Activated CD8-positive, alpha-beta memory T cell treated with anti-CD3 and anti-CD28 coated beads, Interleukin-2, amount 10 ng/mL, durations not matched to agents 7 days and 5 days (primary cell): ENCODE results near the gene VPS37B. TPM values are rescaled to one million over a fixed set of nuclear protein-coding genes. Genes with fewer than 3 reads are reported as not detected.
"Not testable (repeated sequence)": the region's sequence is repeated elsewhere in the genome, so short reads cannot be mapped to it uniquely, and the experiment has no call there.

Experiments
- ATAC-seq: fragments of 150-1000 bp; cut with Tn5 transposase; one replicate; pipeline ENCODE4 v1.10.0; 2021; ENCODE audit warnings: moderate library complexity
- CTCF ChIA-PET: fragments of 350-600 bp; sonication (Branson Sonifier 250); formaldehyde crosslinking; loops from one replicate; lab custom pipeline; 2021; ENCODE audit warnings: antibody characterized with exemption; lab: Charles Lee
- DNase-seq: peaks from one replicate; pipeline ENCODE4 v3.0.0-alpha.2; 2020
- H3K27ac Mint-ChIP-seq: one replicate; pipeline ENCODE4 v1.8.0; 2021; ENCODE audit warnings: mild to moderate bottlenecking, mixed read lengths
- H3K27me3 Mint-ChIP-seq: one replicate; pipeline ENCODE4 v1.8.0; 2021; ENCODE audit warnings: mixed read lengths
- H3K36me3 Mint-ChIP-seq: one replicate; pipeline ENCODE4 v1.8.0; 2021; ENCODE audit warnings: mild to moderate bottlenecking, mixed read lengths
- H3K4me1 Mint-ChIP-seq: one replicate; pipeline ENCODE4 v1.8.0; 2021; ENCODE audit warnings: mixed read lengths
- H3K4me3 Mint-ChIP-seq: one replicate; pipeline ENCODE4 v1.8.0; 2021; ENCODE audit warnings: mild to moderate bottlenecking, moderate library complexity, mixed read lengths
- H3K9me3 Mint-ChIP-seq: one replicate; pipeline ENCODE4 v1.8.0; 2022; ENCODE audit warnings: low read depth, mixed read lengths
- total RNA-seq, 2 experiments: library from RNA; stranded (reverse); gene quantifications; one replicate each; pipeline ENCODE4 v1.2.3, GENCODE V29; 2021

Gene VPS37B, protein sequence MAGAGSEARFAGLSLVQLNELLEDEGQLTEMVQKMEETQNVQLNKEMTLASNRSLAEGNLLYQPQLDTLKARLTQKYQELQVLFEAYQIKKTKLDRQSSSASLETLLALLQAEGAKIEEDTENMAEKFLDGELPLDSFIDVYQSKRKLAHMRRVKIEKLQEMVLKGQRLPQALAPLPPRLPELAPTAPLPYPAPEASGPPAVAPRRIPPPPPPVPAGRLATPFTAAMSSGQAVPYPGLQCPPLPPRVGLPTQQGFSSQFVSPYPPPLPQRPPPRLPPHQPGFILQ
- total RNA-seq, result 10 to 100 TPM; 25.7 to 29.7 TPM

DNA sequence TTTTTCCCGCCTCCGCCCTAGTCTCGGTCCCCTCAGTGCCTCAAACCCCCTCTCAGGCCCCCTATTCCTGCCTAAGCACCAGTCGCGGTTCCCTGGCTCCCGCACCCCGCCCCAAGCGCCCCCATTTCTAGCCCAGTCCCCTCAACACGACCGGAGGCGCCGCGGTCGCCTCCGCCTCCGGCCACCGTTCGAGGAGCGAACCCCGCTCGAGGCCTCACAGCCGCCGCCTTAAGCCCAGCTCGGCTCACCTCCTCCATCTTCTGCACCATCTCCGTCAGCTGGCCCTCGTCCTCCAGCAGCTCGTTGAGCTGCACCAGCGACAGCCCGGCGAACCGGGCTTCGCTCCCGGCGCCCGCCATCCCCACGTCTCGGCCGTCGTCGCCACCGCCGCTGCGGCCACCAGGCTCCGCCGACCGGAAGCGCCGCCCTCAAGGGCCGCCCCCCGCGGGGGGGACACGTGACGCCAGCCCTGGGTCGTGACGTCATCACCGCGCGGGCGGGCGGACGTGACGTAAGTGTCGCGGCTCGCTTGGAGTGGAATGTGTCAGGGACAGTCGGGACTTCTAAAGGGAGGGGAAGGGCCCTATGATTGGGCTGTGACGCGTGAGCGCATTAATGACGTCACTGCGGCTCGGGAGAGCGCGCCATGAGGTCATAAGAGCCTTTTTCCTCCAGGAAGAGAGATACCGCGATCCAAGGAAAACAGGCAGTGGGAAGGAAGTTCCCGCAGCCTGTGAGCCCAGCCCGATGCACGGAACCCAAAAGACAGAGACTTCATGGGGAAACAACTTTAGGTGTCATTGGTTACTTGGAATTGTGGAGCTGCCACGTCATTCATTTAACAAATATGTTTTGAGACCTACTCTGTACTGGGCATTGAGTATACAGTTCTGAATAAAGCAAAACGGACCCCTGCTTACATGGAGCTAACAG, at the start of gene VPS37B:
VPS37B (minus strand) TSS at position 421 of the 933 bp plus-strand sequence; CDS start at position 359, 62 bp downstream.
- H3K9me3 Mint-ChIP-seq, result no peaks in the 10 kb centered on the region
- H3K36me3 Mint-ChIP-seq, result peaks cover 20% of the 10 kb centered on the region
- CTCF ChIA-PET, result interaction anchor here (0.8 to 2.4 kb wide), 7 partner anchors 10 to 58 kb away, joined by 3 to 8 read pairs (median 5); no protein-coding TSS in a partner anchor
- no peaks in the 10 kb centered on the region for H3K27me3 Mint-ChIP-seq
- DNase-seq (peak; percentile 93), ATAC-seq (peak; percentile 69)
- H3K4me1 Mint-ChIP-seq, result peaks cover 84% of the 10 kb centered on the region
- H3K27ac Mint-ChIP-seq, result peak within 1 kb of the TSS; percentile 91
- H3K4me3 Mint-ChIP-seq, result peak within 1 kb of the TSS; percentile 93

DNA sequence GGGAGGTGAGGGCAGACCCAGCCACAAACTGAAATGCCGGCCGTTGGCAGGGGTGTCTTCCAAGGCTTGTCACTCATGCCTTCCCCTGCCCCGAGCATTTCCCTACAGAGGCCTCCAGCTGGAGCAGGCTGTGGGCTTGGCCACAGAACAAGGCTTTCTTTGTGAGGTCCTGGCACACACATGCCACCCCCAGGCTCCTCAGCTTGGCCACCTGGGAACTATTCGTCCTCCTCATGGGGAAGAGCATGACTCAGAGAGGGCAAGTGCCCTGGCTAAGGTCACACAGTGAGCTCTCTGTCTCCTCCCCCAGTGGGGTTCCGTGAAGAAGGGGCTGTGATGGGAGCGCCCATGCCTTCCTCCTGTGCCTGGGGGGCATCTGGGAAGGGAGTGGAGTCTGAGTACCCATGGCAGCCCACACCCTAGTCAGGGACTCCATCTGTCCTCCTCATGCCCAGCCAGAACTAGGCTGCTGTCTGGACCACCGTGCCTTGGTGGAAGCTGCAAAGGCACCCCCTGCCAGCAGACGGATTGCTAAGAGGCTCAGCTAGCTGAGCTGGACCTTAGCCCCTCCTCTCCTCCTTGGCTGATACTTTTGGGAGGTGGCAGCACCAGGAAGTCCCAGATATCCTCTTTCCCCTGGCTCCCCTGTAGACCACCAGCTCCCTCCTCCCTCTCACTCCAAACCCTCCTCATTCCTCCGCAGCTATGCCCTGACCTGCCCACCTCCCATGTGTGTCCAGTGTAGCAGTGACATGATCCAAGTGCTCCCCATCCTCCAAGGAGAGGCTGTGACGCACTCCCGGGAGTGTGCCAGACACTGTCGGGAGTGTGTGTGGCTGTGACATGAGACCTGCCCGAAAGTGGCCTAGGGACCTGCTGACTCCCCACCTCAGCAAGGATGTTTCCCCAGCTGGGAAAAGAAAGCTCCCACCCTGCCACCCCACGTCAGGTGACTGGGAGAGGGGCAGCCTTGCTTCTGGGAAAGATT, 49.0 kb upstream of the VPS37B start:
- Mint-ChIP-seq H3K9me3 (no peaks in the 10 kb centered on the region), H3K4me1 (peaks cover 41% of the 10 kb centered on the region), H3K4me3 (no peak overlapping the region), H3K27me3 (no peaks in the 10 kb centered on the region), H3K27ac (no peak overlapping the region), H3K36me3 (no peaks in the 10 kb centered on the region)
- CTCF ChIA-PET, result interaction anchor here (0.7 to 6.3 kb wide), 7 partner anchors 9 to 149 kb away, joined by 3 to 58 read pairs (median 5); partner anchors contain the start of gene VPS37B
- no peak for ATAC-seq
- no peak for DNase-seq

DNA sequence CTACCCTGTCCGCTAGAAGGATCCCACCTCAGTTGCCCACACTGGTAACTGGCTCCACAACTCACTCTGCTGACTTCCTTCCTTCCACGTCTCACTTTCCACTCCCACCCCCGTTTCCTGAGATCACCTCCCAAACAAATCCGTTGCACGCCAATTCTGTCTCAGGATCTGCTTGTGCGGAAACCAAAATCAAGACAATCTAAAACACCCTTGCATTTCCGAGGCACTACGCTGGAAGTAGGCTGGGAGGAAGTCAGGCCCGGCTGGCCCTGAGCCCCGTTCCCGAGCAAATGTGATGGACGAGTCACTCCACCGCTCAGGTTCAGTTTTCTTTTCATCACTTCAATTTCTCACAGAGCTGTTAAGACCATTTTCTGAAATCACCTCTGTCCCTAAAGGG, 47.3 kb upstream of the VPS37B start:
- ATAC-seq (no peak), DNase-seq (no peak)
- H3K9me3 Mint-ChIP-seq, result no peaks in the 10 kb centered on the region
- no peak overlapping the region for H3K27ac Mint-ChIP-seq
- CTCF ChIA-PET, result interaction anchor here (0.7 kb wide), 1 partner anchor 45 kb away, joined by 3 read pairs; no protein-coding TSS in a partner anchor
- peaks cover 38% of the 10 kb centered on the region for H3K4me1 Mint-ChIP-seq
- no peaks in the 10 kb centered on the region for H3K36me3 Mint-ChIP-seq
- H3K27me3 Mint-ChIP-seq, result no peaks in the 10 kb centered on the region
- no peak overlapping the region for H3K4me3 Mint-ChIP-seq

DNA sequence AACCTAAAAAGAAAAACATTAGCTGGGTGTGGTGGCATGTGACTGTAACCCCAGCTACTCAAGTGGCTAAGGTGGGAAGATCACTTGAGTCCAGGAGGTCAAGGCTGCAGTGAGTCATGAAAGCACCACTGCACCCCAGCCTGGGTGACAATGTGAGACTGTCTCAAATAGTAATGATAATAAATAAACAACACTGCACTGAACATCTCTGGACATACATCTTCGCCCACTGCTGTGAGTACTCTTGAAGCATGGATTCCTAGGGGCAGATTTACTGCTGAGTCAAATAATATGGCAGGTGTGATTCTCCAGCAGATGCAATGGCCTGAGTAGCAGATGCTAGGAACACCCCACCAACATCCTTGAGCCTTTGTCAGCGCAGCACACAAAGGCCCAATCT, 46.7 kb upstream of the VPS37B start:
- Mint-ChIP-seq H3K4me3 (no peak overlapping the region), H3K9me3 (no peaks in the 10 kb centered on the region), H3K36me3 (no peaks in the 10 kb centered on the region), H3K27me3 (no peaks in the 10 kb centered on the region), H3K27ac (no peak overlapping the region), H3K4me1 (peaks cover 34% of the 10 kb centered on the region)
- CTCF ChIA-PET, result no interaction called here
- DNase-seq (no peak), ATAC-seq (no peak)

DNA sequence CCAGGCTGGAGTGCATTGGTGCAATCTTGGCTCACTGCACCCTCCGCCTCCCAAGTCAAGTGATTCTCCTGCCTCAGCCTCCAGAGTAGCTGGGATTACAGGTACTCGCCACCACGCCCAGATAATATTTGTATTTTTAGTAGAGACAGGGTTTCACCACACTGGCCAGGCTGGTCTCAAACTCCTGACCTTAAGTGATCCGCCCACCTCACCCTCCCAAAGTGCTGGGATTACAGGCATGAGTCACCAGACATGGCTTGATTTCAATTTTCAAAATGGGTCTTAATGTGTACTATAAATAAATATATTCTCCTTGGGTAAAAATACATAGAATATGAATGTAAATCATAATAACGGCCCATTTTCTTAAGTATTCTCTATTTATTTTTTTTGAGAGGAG, 45.4 kb upstream of the VPS37B start:
- not testable (repeated sequence) for H3K4me3 Mint-ChIP-seq, H3K27ac Mint-ChIP-seq, ATAC-seq, DNase-seq, H3K27me3 Mint-ChIP-seq, H3K9me3 Mint-ChIP-seq, H3K36me3 Mint-ChIP-seq
- CTCF ChIA-PET, result interaction anchor here (0.8 kb wide), 1 partner anchor 15 kb away, joined by 3 read pairs; no protein-coding TSS in a partner anchor
- H3K4me1 Mint-ChIP-seq, result peaks cover 21% of the 10 kb centered on the region

DNA sequence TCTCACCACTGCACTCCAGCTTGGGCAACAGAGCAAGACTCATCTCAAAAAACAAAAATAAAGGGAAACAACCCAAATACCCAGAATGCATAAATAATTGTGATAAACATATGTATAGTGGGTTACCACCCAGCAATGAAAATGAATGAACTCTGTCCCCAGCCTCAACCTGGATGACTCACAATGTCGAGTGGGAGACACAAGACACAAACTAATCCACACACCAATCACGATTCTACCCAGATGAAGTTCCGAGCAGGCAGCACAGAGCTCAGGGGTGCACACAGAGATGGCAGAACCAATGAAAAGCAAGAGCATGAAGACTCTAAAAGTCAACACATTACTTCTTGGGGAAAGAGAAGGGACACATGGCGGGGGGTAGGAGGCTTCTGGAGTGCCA, 43.2 kb upstream of the VPS37B start:
- CTCF ChIA-PET, result interaction anchor here (0.8 kb wide), 1 partner anchor 78 kb away, joined by 3 read pairs; no protein-coding TSS in a partner anchor
- no peaks in the 10 kb centered on the region for H3K36me3 Mint-ChIP-seq
- no peak overlapping the region for H3K4me3 Mint-ChIP-seq
- DNase-seq (no peak), ATAC-seq (no peak)
- peaks cover 15% of the 10 kb centered on the region for H3K4me1 Mint-ChIP-seq
- H3K27me3 Mint-ChIP-seq, result no peaks in the 10 kb centered on the region
- H3K9me3 Mint-ChIP-seq, result no peaks in the 10 kb centered on the region
- H3K27ac Mint-ChIP-seq, result no peak overlapping the region

DNA sequence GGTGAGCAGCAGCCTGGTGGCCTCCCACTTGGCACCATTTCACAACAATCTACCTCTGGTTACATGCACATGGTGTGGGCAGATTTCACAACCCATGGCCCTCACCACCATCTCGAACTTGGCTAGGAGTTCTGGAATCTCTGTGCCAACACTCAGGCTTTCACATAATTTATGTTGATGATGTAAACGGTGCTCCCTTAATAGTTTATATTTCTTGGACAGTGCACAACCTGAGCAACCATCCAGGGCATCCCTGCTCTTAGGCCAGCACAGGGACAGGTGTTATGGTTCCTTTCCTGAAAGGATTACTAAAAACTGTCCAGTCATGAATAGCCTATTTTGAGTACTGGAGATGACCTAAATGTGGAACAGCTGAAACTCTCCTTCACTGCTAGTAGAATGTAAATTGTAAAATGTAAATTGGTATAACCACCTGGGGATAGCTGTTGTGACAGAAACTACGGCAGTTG, 41.7 kb upstream of the VPS37B start:
- Mint-ChIP-seq H3K4me1 (peaks cover 5% of the 10 kb centered on the region), H3K27ac (no peak overlapping the region), H3K36me3 (no peaks in the 10 kb centered on the region), H3K27me3 (no peaks in the 10 kb centered on the region), H3K4me3 (no peak overlapping the region), H3K9me3 (no peaks in the 10 kb centered on the region)
- DNase-seq, result no peak
- CTCF ChIA-PET, result interaction anchor here (1.4 kb wide), 1 partner anchor 76 kb away, joined by 3 read pairs; no protein-coding TSS in a partner anchor
- no peak for ATAC-seq

DNA sequence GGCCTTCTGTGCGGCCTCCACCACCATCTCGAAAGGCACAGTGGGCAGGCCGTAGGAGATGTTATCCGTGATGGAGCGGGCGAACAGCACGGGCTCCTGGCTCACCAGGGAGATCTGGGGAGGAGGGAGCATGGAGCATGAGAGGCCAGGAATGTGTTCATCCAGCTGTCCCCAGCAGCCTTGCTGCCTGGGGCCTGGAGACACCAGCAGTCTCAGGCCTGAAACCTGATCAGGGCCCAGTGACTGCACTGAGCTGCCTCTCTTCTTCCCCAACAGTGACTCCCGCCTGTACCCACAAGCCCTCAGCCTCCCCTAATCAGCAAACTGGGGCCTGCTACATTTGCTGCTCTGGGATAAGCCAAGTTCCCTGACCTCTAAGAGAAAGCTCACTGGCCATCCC, 39.4 kb upstream of the VPS37B start:
- Mint-ChIP-seq H3K27ac (no peak overlapping the region), H3K4me3 (no peak overlapping the region), H3K27me3 (no peaks in the 10 kb centered on the region), H3K9me3 (no peaks in the 10 kb centered on the region), H3K4me1 (no peaks in the 10 kb centered on the region), H3K36me3 (no peaks in the 10 kb centered on the region)
- CTCF ChIA-PET, result interaction anchor here (0.8 to 1.0 kb wide), 3 partner anchors 9 to 50 kb away, joined by 3 read pairs; no protein-coding TSS in a partner anchor
- DNase-seq, result no peak
- ATAC-seq, result no peak

DNA sequence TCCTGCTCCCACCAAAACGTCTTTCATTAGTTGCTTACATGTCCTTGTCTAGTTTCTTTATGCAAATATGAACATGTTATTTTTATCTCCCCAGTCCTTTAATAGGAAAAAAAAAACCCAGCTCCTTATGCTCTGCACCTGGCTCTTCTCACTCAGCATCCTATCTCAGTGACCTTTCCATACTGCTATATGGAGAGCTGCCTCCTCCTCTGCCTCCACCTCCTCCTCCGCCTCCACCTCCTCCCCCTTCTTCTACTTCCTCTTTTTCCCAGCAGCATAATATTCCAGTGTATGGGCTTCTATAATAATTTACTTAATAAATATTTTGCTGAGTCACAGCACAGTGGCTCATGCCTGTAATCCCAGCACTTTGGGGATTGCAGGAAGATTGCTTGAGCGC, 38.8 kb upstream of the VPS37B start:
- CTCF ChIA-PET, result no interaction called here
- DNase-seq (no peak), ATAC-seq (no peak)
- H3K4me3 Mint-ChIP-seq, result no peak overlapping the region
- no peaks in the 10 kb centered on the region for H3K27me3 Mint-ChIP-seq
- H3K9me3 Mint-ChIP-seq, result no peaks in the 10 kb centered on the region
- no peaks in the 10 kb centered on the region for H3K4me1 Mint-ChIP-seq
- no peaks in the 10 kb centered on the region for H3K36me3 Mint-ChIP-seq
- no peak overlapping the region for H3K27ac Mint-ChIP-seq

DNA sequence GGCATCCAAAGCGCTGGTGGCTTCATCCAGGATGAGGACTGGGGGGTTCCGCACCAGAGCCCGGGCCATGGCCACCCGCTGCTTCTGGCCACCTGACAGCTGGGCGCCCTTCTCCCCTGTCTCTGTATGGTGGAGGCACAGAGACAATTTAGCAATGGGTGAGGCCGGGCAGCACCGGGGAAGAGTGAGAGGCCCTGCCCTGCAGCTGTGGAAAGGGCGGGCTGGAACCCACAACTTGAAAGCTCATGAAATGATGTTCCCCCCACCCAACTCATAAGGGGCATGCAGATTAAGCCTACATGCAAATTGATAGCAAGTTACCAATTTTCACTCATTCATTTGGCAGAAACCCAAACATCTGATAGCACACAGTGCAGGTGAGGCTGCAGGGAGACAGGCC, 36.3 kb upstream of the VPS37B start:
- Mint-ChIP-seq H3K4me3 (no peak overlapping the region), H3K27ac (no peak overlapping the region), H3K27me3 (no peaks in the 10 kb centered on the region), H3K4me1 (peaks cover 11% of the 10 kb centered on the region), H3K9me3 (no peaks in the 10 kb centered on the region), H3K36me3 (no peaks in the 10 kb centered on the region)
- DNase-seq (no peak), ATAC-seq (no peak)
- CTCF ChIA-PET, result interaction anchor here (1.5 kb wide), 1 partner anchor 73 kb away, joined by 3 read pairs; no protein-coding TSS in a partner anchor

DNA sequence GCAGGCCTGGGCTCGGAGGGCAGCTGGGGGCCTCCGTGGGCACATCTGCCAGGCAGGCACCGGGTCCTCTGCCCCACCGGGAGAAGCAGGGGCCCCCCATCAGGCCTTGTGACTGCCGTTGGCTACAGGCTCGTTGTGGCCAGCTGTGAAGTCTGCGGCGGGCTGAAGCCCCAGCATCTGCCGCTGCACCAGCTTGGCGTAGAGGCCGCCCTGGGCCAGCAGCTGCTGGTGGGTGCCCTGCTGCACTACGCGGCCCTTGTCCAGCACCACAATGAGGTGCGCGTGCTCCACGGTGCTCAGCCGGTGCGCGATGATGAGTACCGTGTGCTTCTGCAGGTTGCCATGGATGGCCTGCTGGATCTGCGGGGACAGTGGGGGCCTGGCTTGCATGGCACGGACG, 33.9 kb upstream of the VPS37B start:
- CTCF ChIA-PET, result interaction anchor here (0.9 kb wide), 1 partner anchor 8 kb away, joined by 3 read pairs; no protein-coding TSS in a partner anchor

DNA sequence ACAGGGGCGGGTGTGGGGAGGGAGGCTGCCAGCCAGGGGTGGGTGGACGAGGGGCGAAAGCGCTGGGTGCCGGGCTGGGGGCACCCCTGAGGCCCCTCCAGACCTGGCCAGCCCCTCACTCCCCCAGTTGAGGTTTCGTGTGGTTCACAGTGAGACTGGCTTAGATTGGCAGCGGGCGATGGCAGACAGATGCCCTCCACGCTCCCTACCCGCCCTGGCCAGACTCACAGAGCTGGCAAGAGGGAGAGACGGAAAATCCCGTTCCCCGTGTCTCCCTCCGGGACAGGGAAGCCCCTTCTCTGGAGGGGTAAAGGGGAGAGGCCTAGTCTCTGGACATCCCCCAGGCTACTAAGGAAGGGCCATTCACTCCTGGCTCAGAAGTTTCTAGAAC, 33.2 kb upstream of the VPS37B start:
- Mint-ChIP-seq H3K4me1 (peaks cover 15% of the 10 kb centered on the region), H3K4me3 (no peak overlapping the region), H3K27ac (no peak overlapping the region), H3K36me3 (no peaks in the 10 kb centered on the region), H3K9me3 (no peaks in the 10 kb centered on the region), H3K27me3 (no peaks in the 10 kb centered on the region)
- no peak for ATAC-seq
- CTCF ChIA-PET, result interaction anchor here (0.9 to 1.6 kb wide), 2 partner anchors 7 to 26 kb away, joined by 3 read pairs; no protein-coding TSS in a partner anchor
- DNase-seq, result no peak

More for the DNA sequence above, 33.9 kb upstream of the VPS37B start:
- DNase-seq (no peak), ATAC-seq (no peak)
- H3K27ac Mint-ChIP-seq, result no peak overlapping the region
- no peak overlapping the region for H3K4me3 Mint-ChIP-seq
- no peaks in the 10 kb centered on the region for H3K36me3 Mint-ChIP-seq
- peaks cover 15% of the 10 kb centered on the region for H3K4me1 Mint-ChIP-seq
- H3K9me3 Mint-ChIP-seq, result no peaks in the 10 kb centered on the region
- no peaks in the 10 kb centered on the region for H3K27me3 Mint-ChIP-seq
